Central memory CD4-positive, alpha-beta T cell (primary cell): ENCODE results near the gene SYT1.

Experiments used
- DNase-seq: peaks from one replicate; pipeline ENCODE4 v3.0.0; 2022

SYT1 gene

DNA sequence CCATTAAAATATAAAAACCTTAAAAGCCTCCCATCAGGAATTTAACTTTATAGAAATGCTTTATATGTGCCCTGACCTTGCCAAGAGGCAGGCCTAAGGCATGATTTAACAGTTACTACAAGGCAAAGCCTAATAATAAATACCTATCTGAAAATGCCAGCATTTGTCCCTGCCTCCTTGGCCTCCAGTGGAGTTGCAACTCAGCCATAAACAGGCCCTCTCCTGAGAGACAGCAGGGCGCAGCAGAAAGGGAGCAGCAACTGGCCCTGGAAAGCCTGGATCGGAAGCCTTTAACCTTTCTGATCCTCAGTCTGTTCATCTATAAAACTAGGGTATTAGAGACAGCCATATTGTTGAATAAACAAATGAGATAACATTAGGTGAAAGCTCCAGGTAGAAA is 501.8 kb downstream of the SYT1 start:
- DNase-seq: no peak

DNA sequence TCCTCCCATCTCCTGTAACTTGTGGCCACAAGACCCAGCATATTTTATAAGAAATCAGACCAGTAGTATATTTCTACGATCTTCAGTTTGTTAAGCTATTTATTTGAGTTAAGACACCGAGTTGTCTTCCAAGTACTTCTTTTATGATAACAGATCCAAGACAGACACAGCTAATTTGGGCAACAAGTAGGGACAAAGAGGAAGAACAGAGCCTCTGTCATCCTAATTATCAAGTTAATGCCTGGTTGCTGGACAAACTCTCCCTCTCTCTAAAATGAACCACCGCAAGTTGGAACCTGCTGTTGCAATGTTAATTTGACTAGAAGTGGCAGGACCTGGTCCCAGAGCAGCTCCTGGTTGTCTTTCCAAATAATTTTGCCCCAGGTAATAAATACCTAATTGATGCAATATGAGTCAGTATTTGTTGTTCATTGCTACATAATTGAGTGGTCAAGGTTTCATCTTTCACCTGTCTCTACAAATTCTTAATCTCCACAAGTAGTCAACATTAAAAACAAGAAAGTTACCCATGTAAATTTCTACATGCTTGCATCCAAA is 502.5 kb downstream of the SYT1 start:
- no peak for DNase-seq

GRCh38 chr12:79370021-79370420 is 505.4 kb downstream of the SYT1 start:
- DNase-seq: no peak

GRCh38 chr12:79371226-79371625 is 506.7 kb downstream of the SYT1 start:
- DNase-seq: no peak

GRCh38 chr12:79373896-79374499 is 509.4 kb downstream of the SYT1 start:
- DNase-seq: no peak

- DNase-seq: no peak
These were observed 510.0 kb downstream of the SYT1 start for GRCh38 chr12:79374545-79374944.

GRCh38 chr12:79375050-79375449 is 510.5 kb downstream of the SYT1 start:
- DNase-seq: no peak

- no peak for DNase-seq
These were observed 513.9 kb downstream of the SYT1 start for GRCh38 chr12:79378496-79378895.

- no peak for DNase-seq
These were observed 515.8 kb downstream of the SYT1 start for GRCh38 chr12:79380402-79380801.

- DNase-seq: no peak
These were observed 517.0 kb downstream of the SYT1 start for GRCh38 chr12:79381248-79382208.

GRCh38 chr12:79384551-79384950 is 520.0 kb downstream of the SYT1 start:
- no peak for DNase-seq

GRCh38 chr12:79388011-79388410 is 523.4 kb downstream of the SYT1 start:
- no peak for DNase-seq

DNA sequence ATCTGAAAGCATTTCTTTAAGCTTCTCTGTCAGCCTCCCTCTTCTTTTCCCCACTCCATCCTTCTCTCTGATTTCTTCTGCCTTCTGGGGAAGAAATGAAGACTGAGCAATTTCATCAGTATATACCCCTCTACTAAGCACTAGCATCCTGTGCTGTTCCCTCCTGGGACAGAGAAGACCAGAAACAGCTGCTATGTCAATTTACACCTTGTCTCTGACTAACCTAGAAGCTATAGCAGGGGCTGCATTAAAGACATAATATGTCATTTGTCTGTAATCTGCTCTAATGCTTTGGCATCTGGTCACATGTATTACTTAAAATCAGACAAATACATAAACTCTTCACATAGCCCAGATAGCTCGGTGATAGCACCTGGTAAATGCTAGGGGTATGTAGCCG is 529.3 kb downstream of the SYT1 start:
- DNase-seq: no peak

GRCh38 chr12:79397609-79398008 is 533.0 kb downstream of the SYT1 start:
- DNase-seq: no peak

DNA sequence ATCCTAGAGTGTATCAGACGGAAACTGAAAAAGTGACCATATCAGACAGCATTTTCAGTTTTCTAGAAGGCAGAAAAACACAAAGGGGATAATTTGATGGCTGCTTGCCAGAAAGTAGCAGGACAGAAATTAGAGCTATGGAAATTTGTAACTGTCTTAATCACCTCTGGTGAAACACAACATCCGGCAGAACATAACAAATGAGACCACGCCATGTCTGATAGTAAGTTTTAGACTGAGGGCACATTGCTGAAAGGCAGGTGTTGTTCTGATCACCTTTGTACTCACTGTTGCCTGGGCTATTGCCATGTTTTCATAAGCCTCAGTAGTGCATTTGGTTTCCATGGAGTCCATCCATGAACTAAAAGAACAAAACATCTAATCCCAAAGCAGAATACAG is 535.9 kb downstream of the SYT1 start:
- no peak for DNase-seq

GRCh38 chr12:79402606-79403005 is 538.0 kb downstream of the SYT1 start:
- DNase-seq: no peak

GRCh38 chr12:79406993-79407392 is 542.4 kb downstream of the SYT1 start:
- DNase-seq: no peak

GRCh38 chr12:79407671-79408622 is 543.4 kb downstream of the SYT1 start:
- DNase-seq: no peak

GRCh38 chr12:79408689-79409088 is 544.1 kb downstream of the SYT1 start:
- DNase-seq: no peak

GRCh38 chr12:79409562-79409961 is 545.0 kb downstream of the SYT1 start:
- no peak for DNase-seq

GRCh38 chr12:79411791-79412190 is 547.2 kb downstream of the SYT1 start:
- no peak for DNase-seq

DNA sequence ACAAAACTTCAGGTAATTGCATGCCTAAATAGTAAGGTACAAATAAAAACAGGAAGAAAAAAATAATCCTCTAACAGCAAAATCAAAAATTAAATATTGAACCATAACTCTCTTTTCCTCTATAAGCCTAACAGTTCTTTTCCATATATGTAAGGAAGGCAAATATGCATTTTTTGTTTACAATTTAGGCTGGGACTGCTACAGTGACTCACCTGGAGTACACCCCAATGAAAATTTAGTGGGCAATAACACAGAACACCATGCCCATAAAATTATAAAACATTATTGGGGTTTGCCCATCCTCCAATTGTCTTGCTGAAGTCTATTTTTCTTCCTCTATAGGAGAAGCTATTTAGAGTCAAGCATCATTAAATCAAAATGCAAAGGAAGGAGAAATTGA is 549.2 kb downstream of the SYT1 start:
- DNase-seq: no peak

DNA sequence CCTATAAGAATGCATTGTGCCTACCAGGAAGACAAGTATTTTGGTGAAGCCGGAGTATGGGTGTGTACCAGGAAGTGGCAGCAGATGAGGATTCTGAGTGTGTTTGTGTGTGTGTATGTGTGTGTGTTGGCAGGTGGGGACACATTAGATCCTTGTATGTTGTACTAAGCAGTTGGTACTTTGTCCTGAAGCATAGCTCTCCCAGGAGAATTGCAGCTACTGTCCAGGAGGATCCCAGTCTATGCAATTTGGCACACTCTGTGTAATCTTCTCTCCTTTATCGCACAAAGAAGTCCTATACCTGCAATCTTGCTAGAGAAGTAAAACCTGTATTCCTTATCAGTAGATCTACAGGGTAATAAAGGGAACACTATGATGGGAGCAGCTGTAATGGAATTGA is 549.7 kb downstream of the SYT1 start:
- no peak for DNase-seq
